ENCODE data around the gene ERICH3.

GRCh38 chr1:74590288-74590687 is 83.3 kb downstream of the ERICH3 start:
- no peak for TF ChIP-seq EP300 (conservative IDR thresholded peaks at IDR 0.05; ENCODE audit: poor library complexity, severe bottlenecking)
- TF ChIP-seq RAD21 (conservative IDR thresholded peaks at IDR 0.05): no peak
- no peak for TF ChIP-seq CTCF (IDR thresholded peaks at IDR 0.05; ENCODE audit: poor library complexity, severe bottlenecking)
- no peak for TF ChIP-seq SMC3 (conservative IDR thresholded peaks at IDR 0.05; ENCODE audit: poor library complexity)

All from neural cell (in vitro differentiated cells).